ENCODE results near the gene MCTP1.
A peak's percentile ranks its signal among the peaks of the same experiment; 100 is the strongest.

Gene MCTP1

DNA sequence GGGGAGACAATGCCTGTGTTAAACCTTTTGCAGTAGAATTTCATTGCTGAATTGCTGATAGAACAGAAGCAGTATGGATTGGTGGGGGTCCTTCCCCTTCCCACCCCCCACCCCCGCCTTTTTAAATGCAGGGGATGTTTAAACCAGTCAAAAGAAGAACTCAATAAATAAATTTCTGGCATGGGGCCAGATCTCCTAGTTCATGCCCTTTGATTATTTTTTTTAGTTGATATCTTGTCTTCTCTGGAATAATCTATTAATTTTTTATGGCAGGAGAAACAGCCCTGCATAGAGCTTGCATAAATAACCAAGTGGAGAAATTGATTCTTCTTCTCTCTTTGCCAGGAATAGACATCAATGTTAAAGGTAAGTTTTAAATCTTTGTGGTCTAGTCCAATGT, 593.6 kb downstream of the MCTP1 start:
- no peak for DNase-seq

DNA sequence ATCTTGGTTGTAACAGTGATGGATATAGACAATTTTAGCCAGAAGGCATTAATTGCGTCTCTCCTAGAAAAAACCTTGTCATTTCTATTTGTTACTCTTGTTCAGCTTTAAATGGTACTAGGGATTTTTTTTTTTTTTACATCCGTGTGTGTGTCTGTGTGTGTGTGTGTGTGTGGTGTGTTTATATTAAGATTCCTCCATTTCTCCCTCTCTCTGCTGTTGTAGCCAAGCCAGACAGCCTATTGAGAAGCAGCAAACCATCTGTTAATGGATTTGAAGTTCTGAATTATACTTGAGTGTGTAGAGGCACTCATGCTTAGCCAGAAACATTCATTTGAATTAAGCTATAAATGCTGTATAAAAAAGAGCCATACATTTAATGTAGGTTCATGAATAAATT, 594.1 kb downstream of the MCTP1 start:
- peak; percentile 42 to 56 for DNase-seq

GRCh38 chr5:94689908-94690307, 595.0 kb downstream of the MCTP1 start:
- DNase-seq, result no peak

- DNase-seq, result no peak
Observed at GRCh38 chr5:94682814-94683520, 601.9 kb downstream of the MCTP1 start.

- no peak for DNase-seq
Observed at GRCh38 chr5:94675965-94676618, 608.8 kb downstream of the MCTP1 start.

GRCh38 chr5:94674490-94675382, 610.2 kb downstream of the MCTP1 start:
- no peak for DNase-seq

GRCh38 chr5:94672746-94673145, 612.1 kb downstream of the MCTP1 start:
- DNase-seq, result no peak

GRCh38 chr5:94670726-94671125, 614.2 kb downstream of the MCTP1 start:
- DNase-seq, result no peak

DNA sequence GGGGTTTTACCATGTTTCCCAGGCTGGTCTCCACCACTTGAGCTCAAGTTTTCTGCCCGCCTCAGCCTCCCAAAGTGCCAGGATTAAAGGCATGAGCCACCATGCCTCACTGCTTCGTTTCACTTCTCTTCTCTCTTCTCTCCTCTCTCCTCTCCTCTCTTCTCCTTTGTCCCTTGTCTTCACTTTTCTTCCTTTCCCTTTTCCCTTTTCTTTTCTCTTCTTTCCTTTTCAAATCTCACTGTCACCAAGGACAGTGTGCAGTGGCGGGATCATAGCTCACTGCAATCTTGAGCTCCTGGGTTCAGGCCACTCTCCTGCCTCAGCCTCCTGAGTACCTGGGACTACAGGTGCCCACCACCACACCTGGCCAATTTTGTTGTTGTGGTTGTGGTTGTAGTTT, 617.0 kb downstream of the MCTP1 start:
- no peak for DNase-seq

DNA sequence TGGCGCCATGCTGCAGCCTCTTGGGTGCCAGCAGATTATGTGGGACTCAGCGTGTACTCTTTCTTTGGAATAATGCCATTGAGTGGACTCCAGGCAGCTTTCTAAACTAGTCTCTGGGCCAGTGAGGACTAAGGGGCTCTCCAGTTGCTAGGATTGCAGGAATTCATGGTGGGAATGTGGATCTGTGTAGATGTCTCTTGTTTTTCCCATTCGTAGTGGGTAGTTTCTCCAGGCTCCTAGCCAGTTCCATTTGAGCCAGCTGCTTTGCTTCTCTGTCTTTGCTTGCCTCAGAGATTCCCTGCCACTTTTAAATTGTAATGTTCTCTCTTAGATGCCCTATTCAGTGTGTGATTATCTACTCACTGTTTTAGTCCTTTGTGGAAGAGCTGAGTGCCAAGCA, 623.8 kb downstream of the MCTP1 start:
- no peak for DNase-seq

- no peak for DNase-seq
Observed at GRCh38 chr5:94660506-94660905, 624.4 kb downstream of the MCTP1 start.

GRCh38 chr5:94658272-94658671, 626.6 kb downstream of the MCTP1 start:
- DNase-seq, result no peak

Measured in NCI-H187 (cell line).